ENCODE results near the gene APOD.

APOD gene

DNA sequence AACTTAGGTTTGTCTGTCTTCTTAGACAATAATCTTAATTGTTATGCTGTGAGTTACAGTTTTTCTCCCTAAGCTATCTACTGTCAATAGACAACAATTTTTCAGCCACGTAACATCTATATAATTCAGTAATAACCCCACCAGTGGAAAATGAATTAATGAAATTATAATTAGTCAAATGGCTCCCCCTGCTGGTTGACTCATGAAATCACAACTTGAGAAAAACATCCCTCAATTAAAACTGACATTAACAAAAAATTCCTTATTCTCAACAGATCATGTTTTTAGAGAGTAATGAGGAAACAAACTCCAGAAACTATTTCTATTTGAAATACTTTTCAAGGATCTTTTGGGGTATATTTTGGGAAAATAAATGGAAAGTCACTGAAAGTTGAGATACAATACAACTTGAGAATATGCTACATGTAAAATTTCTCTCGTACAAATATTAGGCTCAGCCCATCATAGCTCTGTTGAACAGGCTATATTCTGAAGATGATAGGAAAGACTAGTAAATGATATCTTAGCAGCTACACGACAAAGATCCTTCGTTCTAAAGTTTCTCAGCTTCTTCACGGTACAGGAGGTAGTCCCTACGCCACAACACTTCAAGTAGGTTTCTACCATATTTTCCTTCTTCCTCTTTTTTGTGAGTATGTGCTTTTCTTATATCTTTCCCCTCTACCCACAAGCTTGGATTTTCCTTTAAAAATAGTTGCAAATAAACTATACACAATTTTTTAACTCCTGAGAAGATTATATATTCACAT lies 61.3 kb downstream of the APOD start:
- peak in 1 of 2 experiments; percentile 35 for DNase-seq
